Epithelial cell of proximal tubule (primary cell): Measurements from ENCODE around the gene YWHAG. TPM values are rescaled to one million over a fixed set of nuclear protein-coding genes. Genes with fewer than 3 reads are reported as not detected.
"Not testable (repeated sequence)": the region's sequence is repeated elsewhere in the genome, so short reads cannot be mapped to it uniquely, and the experiment has no call there.

Experiments used
- DNase-seq: peaks from one replicate; pipeline ENCODE4 v3.0.0-alpha.2; 2011; ENCODE audit warnings: low read depth
- H3K4me3 ChIP-seq: 2 replicates; pipeline ENCODE4 v1.5.1; 2011; ENCODE audit warnings: low read depth, mild to moderate bottlenecking, low read length
- CTCF ChIP-seq: conservative IDR thresholded peaks from 2 replicates; pipeline ENCODE4 v1.5.1; 2012; ENCODE audit warnings: low read depth, mild to moderate bottlenecking, low read length
- total RNA-seq: library from RNA; depleted of rRNA; stranded (reverse); fragments of >200 nt; gene quantifications from 2 replicates; pipeline ENCODE4 v1.2.3, GENCODE V29; 2015

The YWHAG gene
- total RNA-seq, 1 donor from 2014 or later, result 74.7 TPM

- no peak overlapping the region for H3K4me3 ChIP-seq
- no peak for TF ChIP-seq CTCF
- no peak for DNase-seq
Measured at GRCh38 chr7:76325092-76325491, 33.7 kb downstream of the YWHAG start.

DNA sequence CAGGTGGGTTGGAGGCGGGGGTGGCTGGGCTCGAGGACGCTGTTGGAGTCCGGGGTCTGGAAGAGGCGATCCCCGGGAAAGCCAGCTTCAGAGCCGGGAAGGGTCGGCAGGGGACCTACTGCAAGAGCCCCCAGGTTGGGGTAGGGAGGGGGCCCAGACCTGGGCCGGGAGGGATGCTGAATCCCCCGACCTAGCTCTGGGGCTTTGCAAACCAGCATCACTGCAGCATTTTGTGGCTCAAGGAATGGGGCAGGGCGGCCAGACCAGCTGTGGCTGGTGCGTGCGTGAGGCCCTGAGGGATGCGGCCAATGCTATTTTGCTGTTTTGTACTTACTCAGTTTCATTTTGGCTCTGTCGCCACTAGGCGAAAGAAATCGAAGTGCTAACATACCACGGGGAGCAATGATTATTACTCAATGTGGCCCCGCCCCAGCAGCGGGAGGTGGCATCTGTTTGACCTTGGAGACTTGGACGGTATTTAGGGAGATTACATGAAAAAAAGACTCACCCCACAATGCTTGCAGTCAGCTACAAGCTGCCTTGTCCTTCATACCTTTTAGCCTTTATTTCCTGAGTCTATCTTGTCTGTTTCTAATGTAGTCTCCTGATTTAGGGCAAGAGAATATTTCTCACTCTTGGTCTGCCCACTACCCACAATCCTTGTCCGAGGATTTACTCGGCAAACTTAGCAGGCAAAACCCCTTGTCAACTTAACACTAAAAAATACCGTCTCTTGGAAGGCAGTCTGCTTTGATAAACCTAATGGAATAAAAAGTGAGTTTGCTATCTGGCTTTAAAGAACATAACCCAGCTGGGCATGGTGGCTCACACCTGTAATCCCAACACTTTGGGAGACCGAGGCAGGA is 40.1 kb downstream of the YWHAG start:
- TF ChIP-seq CTCF, result peak; percentile 36
- no peak for DNase-seq
- peak overlapping the region; percentile 88 for H3K4me3 ChIP-seq

GRCh38 chr7:76317782-76318487 is 40.9 kb downstream of the YWHAG start:
- peak overlapping the region; percentile 88 for H3K4me3 ChIP-seq
- TF ChIP-seq CTCF, result no peak
- no peak for DNase-seq

- peak overlapping the region; percentile 88 for H3K4me3 ChIP-seq
- no peak for TF ChIP-seq CTCF
- no peak for DNase-seq
Measured at GRCh38 chr7:76316984-76317781, 41.6 kb downstream of the YWHAG start.

DNA sequence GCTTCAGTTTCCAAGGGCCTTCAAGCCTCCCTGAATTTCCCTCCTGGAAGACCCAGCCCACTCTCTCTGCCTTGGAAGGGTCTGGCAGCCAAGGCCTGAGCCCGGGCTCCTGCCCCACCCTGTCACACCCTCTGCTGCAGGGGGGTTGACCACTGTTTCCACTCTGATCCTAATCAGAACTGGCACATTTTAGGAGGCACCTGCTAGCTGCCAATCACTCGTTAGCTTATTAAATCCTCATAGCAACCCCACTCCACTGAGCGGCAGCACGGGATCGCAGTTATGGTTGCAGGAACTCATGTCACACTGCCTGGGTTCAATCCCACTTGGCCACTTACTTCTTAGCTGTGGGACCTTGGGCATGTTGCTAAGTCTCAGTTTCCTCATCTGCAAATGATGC is 43.4 kb downstream of the YWHAG start:
- TF ChIP-seq CTCF, result no peak
- DNase-seq, result no peak
- H3K4me3 ChIP-seq, result no peak overlapping the region

DNA sequence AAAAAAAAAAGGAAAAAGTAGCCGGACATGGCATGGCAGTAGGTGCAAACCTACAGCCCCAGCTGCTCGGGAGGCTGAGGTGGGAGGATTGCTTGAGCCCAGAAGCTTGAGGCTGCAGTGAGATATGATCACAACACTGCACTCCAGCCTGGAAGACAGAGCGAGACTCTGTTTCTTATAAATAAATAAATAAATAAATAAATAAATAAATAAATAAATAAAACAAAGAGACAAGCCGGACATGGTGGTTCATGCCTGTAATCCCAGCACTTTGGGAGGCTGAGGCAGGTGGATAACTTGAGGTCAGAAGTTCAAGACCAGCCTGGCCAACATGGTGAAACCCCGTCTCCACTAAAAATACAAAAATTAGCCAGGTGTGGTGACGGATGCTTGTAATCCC is 44.1 kb downstream of the YWHAG start:
- H3K4me3 ChIP-seq, DNase-seq: not testable (repeated sequence)

DNA sequence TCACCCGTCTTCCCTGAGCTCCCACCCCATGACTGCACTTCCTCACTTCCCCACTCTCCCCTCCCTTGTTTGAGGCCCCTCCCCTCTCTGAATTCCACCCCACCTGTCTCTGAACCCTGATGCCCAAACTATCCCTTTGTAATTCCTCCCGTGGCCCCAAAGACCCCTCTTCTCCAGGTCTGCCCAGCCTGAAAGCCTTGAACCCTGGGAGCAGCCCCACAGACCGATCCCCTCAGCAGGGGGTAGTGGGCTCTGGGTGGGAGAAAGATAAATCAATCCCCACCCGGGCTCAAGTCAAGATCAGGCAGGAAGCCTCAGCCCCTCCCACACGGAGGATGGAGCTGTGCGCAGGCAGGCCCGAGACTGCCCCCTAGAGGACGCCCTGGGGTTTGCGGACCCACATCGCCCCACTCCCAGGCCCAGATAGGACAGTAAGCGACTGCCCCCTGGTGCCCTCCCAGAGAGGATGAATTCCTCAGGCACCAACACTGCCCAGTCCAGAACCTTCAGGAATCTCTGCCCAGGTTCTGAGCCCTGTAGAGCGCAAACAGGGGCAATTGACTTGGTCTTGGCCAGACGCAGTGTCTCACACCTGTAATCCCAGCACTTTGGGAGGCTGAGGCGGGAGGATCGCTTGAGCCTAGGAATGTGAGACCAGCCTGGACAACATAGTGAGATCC is 44.6 kb downstream of the YWHAG start:
- peak; percentile 100 for TF ChIP-seq CTCF
- no peak overlapping the region for H3K4me3 ChIP-seq
- DNase-seq, result no peak

GRCh38 chr7:76311838-76312237 is 47.0 kb downstream of the YWHAG start:
- not testable (repeated sequence) for DNase-seq, H3K4me3 ChIP-seq
